Stimulated activated CD8-positive, alpha-beta memory T cell treated with anti-CD3 and anti-CD28 coated beads, Interleukin-7, amount 100 ng/mL, for 4 hours (primary cell): ENCODE results near the gene GALR1.
"Not testable (repeated sequence)": the region's sequence is repeated elsewhere in the genome, so short reads cannot be mapped to it uniquely, and the experiment has no call there.

Experiments
- DNase-seq, 2 donors: peaks; one replicate each; pipeline ENCODE4 v3.0.0-alpha.2; 2020; ENCODE audit warnings: low read depth in 2 of 2

The GALR1 gene, protein sequence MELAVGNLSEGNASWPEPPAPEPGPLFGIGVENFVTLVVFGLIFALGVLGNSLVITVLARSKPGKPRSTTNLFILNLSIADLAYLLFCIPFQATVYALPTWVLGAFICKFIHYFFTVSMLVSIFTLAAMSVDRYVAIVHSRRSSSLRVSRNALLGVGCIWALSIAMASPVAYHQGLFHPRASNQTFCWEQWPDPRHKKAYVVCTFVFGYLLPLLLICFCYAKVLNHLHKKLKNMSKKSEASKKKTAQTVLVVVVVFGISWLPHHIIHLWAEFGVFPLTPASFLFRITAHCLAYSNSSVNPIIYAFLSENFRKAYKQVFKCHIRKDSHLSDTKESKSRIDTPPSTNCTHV

DNA sequence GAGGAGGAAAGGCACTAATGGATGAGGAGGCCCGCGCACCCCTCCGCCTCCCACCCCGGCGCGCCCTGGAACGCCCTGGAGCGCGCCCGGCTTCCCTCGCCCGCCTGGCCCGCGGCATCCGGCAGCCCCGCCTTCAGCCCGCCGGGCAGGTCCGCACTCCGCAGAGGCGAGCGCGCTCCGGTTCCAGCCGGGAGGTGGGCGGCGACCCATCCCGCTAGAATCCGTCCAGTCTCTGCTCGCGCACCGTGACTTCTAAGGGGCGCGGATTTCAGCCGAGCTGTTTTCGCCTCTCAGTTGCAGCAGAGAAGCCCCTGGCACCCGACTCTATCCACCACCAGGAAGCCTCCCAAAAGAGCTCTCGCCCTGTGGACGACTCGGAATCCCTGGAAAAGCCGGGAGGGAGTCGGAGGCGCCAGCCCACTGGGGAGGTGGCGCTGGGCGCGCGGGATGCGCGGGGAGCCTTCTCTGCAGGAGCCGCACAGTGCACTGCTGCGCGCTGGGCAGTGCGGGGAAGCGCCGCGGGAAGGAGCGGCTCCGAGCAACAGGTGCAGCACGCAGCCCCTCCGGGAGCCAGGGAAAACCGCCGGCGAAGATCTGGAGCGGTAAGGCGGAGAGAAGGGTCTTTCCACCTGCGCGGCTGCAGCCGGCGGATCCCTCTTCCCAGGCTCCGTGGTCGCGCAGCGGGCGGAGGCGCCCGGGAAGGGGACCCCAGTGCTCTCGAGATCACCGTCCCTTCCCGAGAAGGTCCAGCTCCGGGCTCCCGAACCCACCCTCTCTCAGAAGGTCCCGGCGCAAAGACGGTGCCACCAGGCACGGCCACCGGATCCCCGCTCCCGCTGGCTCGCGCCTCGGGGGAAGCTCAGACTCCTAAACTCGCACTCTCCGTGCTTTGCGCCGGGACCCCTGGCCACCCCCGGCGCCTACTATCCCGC is at the start of gene GALR1:
Gene GALR1, plus strand, starts transcription at position 280 of the 932 bp plus-strand sequence. CDS start 701 bp downstream, outside the sequence.
- no peak for DNase-seq

DNA sequence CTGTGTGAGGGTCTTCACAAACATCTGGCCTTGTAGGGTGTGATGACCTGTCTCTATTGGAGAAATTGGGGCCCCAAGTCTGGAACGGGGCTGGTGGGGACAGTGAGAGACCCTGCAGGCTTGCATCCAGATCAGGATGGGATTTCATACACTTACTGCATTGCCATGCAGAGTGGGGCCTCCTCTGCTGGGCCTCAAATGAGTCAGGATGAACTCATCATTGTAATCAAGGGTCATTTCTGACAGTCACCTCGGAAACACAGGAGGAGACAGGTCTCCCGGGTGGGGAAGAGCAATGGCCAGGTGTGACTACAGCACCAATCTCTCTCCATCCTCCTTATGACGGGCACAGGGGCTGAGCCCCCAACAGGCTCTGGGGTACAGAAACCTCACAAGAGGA is 48.1 kb upstream of the GALR1 start:
- no peak for DNase-seq

DNA sequence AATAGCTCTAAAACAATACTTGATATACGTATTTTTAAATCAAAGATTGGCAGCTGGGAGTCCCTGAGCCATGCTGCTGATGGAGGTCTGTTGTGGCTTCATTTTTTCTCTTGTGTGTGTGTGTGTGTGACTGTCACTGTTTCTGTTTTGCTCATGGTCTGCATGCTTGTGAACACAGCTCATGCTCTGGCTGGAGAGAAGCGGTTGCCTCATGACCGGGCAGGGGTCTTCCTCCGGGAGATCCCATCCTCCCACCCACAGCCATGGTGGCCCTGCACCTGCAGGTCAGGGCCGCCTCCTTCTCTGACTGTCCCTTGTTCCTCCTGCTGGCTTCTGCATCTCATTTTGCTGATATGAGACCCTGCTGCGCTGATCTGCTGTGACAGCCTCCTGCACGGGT is 47.3 kb upstream of the GALR1 start:
- DNase-seq, result no peak

DNA sequence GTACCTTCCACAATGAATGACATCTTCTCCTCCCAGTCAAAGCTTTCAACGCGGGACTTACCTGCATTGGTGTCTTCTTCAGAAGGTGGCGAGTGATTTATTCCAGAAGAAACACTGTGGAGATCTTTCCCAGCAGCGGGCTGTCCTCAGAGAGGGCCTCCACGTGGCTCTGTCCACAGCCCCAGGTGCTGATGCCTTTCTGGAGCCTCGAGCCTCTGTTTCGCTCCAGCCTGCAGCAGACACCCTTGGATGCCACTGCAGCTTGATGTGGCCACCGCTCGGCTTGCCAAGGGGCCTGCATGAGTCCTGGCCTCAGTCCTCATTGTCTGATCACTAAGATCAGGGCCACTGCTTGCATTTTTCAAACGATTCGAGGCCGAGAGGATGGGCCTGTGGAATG is 46.6 kb upstream of the GALR1 start:
- DNase-seq, result no peak

DNA sequence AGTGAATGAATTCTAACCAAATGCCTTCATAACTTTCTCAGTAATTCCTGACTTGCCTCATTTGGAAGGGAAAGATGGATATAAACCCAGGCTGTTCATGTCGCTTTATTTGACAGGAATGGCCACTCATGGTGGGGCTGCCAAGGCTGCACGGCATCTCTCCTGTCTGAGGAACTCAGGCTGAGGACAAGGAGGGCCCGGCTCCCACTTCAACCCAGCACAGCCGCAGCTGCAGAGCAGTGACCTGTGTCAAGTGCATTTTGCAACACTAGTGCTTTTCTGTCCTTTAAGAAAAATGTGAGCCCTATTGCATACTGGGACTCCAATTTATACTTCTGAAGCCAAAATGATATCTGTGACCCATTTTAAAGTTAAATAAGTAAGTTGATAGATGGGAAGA is 45.8 kb upstream of the GALR1 start:
- no peak for DNase-seq

DNA sequence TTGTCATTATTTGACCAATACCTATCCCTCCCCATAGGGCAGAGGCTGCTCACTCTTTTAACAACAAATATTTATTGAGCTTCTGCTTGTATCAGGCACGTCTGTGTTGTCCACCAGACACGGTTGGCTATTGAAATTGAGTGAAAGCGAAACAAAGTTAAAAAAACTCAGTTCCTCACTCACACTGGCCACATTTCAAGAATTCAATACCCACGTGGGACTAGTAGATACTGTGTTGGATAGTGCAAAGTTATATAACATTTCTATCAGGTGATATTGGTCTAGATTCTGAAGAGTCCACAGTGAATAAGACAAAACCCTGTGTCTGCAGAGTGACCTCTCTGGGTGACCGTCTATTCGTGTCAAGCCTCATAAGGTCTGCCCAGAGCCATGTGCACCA is 43.9 kb upstream of the GALR1 start:
- no peak for DNase-seq

DNA sequence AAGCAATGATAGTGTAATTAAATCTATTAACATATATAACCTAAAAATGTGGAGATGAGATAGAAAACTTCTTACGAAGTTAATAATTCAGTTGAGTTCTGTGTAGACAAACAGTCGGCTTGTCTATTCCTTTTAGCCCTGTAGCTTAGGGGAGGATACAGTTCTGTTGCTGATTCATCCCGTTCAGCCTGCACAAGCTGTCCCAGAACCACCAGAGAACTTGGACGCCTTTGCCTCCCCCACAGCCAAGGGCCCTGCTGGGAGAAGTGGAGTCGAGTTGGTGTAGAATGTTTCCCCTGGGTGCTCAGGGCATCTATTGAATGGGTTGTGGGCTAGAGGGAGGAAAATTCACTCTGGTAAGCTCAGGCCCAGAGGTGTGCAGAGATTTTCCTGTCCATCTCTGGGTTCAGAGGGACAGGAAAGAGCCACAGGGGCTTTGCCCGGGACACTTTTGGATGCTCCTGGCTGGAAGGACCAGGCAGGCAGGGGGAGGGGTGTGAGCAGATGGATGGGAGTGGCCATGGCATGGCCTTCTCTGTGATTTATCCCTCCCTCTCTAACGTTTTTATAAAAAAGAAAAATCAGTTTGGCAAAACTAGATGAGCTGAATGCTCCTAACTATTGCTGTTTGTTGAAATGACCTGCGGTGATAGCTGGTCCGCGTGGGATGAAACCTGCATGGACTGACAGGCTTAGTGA is 42.8 kb upstream of the GALR1 start:
- no peak for DNase-seq

DNA sequence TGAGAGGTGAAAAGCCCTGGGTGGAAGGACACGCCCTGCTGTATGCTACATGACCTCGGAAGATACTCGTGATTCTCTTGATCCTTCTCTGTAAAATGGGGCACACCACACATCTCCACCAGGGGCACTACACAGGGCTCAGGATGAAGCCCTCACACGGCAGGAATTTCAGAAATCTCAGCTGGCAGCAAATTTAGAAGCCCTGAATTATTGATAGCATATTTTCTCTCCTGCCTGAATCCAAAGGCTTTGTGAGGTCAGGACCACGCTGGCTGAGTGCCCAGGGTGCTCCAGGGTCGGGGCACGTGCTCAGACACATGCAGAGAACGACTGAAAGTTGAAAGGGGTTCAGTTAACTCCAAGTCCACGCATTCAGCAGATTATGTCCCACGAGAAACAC is 42.1 kb upstream of the GALR1 start:
- peak in 1 of 2 donors; percentile 37 for DNase-seq

DNA sequence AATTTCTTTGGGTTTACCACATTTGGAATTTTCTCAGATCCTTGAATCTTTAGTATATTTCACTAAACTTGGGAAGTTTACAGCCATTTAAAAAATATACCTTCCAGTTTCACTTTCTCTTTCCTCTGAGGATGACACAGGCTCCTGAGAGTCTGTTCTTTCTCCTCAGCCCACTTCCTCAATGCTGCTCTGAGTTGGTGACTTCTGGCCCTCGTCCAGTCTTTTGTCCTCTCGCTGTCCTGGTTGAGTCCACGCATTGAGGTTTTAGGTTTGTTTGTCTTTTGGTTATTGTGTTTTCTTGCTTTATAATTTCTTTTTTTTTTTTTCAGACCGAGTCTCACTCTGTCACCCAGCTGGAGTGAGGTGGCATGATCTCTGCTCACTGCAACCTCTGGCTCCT is 40.7 kb upstream of the GALR1 start:
- DNase-seq, result no peak

DNA sequence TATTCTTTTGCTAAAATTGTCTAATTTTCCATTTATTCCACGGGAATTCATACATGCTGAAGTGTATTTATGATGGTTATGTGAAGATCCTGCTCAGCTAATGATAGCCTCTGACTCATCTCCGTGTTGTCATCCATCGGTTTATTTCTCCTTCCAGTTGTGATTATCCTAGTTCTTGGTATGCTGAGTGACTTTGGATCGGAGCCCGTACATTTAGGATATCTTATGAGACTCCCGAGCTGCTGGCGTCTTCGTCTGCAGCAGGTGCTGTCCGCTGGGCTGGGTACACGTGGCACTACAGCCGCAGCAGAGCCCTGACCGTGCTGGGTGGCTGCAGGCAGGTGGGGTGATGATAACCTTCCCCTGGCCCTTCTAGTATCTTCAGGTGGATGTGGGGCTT is 40.1 kb upstream of the GALR1 start:
- DNase-seq, result no peak

DNA sequence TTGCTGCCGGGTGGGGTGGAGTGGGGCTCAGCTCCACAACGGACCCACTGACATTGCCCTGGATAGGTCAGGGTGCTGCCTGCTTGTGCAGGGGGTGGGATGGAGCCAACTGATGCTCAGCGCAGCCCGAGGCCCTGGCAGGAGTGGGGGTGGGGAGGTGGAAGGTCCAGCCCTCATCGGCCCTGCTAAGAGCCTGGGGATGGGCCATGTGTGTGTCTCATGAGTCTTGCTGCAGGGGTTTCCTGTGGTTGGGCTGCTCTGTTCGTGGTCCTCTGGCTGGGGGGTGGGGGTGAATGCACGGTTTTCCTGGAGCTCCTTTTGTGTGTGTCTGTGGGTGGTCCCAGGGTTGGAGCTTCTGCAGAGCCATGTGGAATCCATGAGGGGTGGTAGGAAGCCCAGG is 39.4 kb upstream of the GALR1 start:
- no peak for DNase-seq

DNA sequence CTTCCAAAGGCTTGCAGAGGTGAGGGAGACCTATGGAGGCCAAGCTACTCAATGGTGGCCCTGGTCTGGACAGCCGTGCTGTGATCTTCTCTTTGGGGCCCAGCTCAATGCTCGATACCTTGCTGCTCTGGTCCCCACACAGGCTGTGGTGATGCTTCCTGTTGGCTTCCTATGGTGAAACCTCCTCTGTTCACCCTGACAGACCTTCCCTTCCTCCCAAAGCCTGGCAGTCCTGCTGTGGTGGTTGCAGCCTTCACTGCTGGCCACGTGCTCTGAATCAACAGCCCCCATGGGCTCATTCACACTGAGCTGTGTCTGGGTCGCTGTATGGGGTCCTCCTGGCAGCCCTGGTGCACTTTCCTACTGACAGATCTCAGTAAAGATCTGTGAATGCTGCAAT is 31.0 kb upstream of the GALR1 start:
- no peak for DNase-seq

DNA sequence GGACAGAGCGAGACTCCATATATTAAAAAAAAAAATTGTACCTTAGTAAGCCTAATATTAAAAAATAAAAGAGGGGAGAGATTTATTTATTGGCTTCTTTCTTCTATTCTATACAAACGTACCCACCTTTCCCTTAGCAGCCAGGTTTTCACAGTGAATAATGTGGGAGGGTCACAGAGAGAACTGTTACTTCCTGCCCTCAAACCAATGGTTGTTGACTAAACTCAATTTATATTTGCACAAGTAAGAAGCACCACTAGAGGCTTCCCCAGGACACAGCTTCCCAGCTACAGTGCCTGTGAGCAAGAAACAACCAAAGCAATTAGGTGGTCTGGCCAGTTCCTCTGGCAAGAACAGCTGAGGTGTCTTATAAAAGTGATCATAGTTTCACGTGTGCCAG is 28.9 kb upstream of the GALR1 start:
- DNase-seq, result no peak

DNA sequence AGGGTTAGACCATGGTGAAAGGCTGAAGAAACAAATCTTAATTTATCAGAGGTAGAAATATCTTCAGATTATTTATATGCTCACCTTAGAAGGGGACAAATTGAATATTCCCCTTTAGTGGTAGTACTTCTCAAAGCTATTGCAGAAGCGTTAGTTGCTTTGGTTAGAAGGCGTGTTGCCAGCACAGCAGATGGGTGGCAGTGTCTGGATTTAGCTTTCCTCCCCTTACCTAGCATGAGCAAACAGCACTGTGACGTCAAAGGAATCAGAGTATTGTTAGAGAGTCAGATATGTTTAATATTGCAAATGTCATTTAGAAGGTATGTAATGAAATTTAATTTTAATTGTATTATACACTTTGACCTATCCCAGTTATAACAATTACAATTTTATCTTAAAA is 27.2 kb upstream of the GALR1 start:
- DNase-seq, result no peak

DNA sequence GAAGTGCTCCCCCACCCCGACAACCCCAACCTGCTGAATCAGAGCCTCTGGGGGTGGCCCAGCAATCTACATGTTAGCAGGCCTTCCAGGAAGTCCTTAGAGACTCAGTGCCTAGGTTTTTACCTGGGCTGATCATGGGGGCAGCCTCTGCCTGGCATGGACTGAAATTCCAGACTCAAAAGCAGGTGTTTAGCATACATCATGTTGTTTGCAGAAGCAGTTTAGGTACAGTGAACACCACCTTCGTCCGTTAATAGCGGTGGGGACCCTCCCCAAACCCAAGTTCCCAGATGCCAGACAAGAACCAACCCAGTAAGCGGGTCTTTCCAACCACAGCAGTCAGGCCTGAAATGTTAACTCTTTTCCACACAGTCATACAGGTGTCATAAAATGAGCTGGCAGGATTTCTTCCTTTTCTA is 26.4 kb upstream of the GALR1 start:
- no peak for DNase-seq

DNA sequence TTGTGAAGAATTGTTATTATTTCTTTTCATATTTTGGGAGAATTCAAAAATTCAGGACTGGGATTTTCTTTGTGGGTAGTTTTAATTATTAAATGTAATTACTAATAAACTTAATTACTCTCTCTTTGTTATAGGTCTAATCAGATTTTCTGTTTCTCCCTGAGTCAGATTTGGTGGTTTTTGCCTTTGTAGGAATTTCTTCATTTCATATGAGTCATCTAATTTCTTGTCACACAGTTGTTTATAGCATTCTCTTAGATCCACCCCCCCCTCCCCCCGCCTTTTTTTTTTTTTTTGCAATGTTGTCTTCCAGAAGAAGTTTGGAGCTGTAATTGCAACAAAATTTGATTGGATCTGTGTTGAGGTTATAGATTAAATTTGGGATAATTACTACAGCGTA is 26.0 kb upstream of the GALR1 start:
- DNase-seq, result no peak

DNA sequence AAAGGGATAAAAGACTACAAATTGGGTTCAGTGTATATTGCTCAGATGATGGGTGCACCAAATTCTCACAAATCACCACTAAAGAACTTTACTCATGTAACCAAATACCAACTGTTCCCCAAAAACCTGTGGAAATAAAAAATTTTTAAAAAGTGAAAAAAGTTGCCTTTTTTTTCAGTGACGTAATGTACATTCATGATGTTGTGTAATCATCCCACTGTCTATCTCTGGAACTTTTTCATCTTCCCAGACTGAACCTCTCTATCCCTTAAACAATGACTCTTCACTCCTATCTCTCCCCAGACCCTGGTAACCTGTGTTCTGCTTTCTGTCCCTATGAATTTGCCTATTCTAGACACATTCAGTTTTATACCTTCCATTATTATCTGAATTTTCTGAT is 19.0 kb upstream of the GALR1 start:
- DNase-seq, result no peak

DNA sequence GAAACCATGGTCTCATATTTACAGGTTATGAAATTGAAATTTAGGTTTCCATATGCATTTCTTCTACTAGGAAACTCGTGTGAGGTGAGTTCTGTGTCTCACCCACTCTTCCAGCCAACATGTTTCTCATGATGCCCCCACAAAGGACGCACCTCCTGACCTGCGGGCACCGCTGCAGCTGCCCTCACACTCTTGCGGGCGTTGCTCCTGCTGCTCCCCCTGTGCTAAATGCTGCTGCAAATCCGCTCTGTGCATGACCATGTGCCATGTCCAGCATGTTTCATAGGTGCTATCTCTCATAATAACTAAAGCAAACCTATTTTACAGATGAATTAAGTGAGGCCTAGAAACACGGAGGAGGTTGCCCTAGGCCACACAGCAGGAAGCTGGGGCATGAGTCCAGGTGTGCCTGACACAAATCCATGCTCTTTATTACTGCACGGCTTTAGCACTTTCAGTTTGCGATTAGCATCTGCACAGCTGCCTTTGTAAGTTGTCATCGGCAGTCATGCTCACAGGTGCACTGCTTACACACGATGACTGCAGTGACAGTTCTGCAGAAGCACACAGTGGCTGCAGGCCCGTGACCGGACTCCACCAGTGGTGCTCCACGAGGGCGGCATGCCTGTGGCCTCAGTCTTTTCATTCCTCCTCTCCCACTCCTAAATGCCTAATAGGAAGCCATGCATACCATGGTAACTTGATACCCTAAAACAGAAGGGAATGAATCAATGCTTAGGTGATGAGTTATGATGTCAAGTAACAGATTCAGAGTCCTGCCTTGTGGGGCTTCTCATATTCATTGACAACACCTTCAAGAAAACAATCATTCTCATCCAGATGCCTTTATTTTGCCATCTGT is 14.9 kb upstream of the GALR1 start:
- no peak for DNase-seq

DNA sequence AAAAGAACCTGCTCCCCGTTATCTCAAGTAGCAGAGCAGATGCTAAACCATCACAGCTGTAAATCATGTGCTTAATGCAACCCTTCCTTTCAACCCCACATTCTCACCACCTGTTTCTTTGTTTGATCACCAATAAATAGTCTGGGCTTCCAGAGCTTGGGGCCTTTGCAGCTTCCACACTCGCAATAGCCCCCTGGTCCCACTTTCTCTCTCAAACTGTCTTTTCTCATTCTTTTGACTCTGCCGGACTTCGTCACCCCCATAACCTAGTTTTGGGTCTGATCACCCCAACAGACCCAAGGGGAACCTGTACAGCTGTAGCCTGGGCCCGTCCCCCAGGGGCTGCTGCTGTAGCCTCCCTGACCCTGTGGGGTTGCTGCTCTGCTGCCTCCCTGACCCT is 10.4 kb upstream of the GALR1 start:
- not testable (repeated sequence) for DNase-seq

DNA sequence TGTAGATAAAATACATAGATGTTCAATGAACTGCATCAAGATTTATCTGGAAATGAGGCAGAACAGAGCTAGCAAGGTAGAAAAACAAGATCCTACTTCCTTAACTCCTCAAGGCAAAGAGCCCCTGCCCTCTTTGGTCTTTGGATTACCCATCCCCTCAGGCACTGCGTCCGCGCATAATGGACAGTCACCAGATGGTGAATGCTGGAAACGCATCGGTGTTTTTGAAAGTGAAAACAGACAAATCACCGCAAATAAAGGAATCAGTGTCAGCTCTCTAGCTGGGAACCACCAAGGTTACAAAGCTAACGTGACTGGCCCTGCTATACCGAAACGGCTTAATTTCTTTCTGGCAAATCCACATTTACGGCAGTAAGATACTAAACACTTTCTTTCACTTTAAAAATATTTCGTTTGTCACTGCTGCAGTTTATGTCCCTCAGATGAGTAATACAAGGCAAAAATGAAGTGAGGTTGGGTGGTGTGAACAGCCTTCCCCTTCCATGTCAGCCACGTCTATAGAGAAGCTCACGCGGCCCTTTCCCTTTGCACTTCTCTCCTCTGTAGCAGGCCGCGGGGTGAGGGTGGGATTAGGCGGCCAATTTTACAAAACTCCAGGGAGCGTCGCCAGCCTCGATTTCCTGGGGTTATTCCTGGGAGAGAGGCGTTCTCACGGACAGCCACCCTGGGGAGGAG is 627 bp upstream of the GALR1 start:
- DNase-seq, result no peak

DNA sequence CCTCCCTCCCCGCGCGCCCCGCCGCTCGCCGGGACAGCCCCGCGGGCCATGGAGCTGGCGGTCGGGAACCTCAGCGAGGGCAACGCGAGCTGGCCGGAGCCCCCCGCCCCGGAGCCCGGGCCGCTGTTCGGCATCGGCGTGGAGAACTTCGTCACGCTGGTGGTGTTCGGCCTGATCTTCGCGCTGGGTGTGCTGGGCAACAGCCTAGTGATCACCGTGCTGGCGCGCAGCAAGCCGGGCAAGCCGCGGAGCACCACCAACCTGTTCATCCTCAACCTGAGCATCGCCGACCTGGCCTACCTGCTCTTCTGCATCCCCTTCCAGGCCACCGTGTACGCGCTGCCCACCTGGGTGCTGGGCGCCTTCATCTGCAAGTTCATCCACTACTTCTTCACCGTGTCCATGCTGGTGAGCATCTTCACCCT is 865 bp downstream of the GALR1 start:
- DNase-seq, result no peak
